ENCODE measurements around the gene GPBAR1. TPM values are rescaled to one million over a fixed set of nuclear protein-coding genes. Genes with fewer than 3 reads are reported as not detected.

GPBAR1 gene
- total RNA-seq, 2 donors from 2014 or later = 1.1 to 1.3 TPM

DNA sequence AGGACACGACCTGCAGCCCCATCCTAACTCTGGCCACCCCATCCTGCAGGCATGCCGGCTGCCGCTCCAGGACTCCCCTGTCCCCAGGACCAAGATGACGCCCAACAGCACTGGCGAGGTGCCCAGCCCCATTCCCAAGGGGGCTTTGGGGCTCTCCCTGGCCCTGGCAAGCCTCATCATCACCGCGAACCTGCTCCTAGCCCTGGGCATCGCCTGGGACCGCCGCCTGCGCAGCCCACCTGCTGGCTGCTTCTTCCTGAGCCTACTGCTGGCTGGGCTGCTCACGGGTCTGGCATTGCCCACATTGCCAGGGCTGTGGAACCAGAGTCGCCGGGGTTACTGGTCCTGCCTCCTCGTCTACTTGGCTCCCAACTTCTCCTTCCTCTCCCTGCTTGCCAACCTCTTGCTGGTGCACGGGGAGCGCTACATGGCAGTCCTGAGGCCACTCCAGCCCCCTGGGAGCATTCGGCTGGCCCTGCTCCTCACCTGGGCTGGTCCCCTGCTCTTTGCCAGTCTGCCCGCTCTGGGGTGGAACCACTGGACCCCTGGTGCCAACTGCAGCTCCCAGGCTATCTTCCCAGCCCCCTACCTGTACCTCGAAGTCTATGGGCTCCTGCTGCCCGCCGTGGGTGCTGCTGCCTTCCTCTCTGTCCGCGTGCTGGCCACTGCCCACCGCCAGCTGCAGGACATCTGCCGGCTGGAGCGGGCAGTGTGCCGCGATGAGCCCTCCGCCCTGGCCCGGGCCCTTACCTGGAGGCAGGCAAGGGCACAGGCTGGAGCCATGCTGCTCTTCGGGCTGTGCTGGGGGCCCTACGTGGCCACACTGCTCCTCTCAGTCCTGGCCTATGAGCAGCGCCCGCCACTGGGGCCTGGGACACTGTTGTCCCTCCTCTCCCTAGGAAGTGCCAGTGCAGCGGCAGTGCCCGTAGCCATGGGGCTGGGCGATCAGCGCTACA, 2.1 kb downstream of the GPBAR1 start:
- intact Hi-C loops (cut with DNase I) = loop anchor here (5.0 kb wide), 1 partner anchor 46 kb away; the partner anchor contains the start of gene ARPC2
- Histone ChIP-seq H3K27ac (peak overlapping the region; percentile 82), H3K9ac (ENCODE audit: low read depth in 2 of 2, low read length in 2 of 2) (peak overlapping the region; percentile 13 to 73), H3K27me3 (no peaks in the 10 kb centered on the region), H3K4me3 (no peak overlapping the region), H3K36me3 (no peaks in the 10 kb centered on the region), H3K4me1 (peaks cover 28% of the 10 kb centered on the region), H3K9me3 (no peaks in the 10 kb centered on the region)
- TF ChIP-seq, protein P1, sequence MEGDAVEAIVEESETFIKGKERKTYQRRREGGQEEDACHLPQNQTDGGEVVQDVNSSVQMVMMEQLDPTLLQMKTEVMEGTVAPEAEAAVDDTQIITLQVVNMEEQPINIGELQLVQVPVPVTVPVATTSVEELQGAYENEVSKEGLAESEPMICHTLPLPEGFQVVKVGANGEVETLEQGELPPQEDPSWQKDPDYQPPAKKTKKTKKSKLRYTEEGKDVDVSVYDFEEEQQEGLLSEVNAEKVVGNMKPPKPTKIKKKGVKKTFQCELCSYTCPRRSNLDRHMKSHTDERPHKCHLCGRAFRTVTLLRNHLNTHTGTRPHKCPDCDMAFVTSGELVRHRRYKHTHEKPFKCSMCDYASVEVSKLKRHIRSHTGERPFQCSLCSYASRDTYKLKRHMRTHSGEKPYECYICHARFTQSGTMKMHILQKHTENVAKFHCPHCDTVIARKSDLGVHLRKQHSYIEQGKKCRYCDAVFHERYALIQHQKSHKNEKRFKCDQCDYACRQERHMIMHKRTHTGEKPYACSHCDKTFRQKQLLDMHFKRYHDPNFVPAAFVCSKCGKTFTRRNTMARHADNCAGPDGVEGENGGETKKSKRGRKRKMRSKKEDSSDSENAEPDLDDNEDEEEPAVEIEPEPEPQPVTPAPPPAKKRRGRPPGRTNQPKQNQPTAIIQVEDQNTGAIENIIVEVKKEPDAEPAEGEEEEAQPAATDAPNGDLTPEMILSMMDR (IDR thresholded peaks at IDR 0.05) = no peak
- no peak for DNase-seq

DNA sequence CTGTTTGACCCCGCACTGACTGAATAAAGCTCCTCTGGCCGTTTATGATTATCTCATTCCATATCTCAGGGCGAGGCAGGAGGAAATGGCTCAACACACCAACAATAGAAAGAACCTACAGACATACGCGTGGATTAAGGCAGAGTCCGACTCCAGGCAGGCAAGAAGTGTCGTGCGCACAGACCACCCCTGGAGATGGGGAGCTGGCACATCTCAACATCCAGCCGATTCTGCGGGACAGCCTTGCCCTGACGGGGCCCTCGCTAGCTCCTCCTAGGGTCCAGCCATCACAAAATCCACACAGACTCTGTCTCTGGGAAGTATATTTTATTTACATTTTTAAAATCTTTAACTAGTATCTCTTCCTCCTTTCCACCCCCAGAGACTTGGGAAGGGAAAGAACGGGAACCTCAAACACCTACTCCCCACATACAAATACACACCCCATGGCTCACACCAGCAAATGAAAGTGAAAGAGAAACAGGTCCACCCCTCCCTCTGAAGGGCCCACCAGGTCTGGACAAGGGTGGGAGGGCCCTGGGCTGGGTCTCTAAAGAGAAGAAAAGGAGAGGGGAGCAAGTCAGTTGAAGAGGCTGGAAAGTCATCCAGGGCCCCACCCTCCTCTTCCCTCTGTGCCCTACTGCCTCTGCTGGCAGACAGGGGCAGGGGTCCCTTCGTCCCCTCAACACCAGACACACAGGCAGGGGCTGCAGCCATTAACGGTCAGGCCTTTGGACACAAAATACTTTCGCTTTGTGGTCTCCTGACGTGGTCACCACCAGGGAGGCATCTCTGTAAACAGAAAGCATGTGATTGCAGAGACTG, 3.2 kb downstream of the GPBAR1 start:
- Histone ChIP-seq H3K27ac (peak overlapping the region; percentile 82), H3K4me3 (no peak overlapping the region), H3K9ac (ENCODE audit: low read depth in 2 of 2, low read length in 2 of 2) (peak overlapping the region; percentile 58 to 73), H3K36me3 (no peaks in the 10 kb centered on the region), H3K27me3 (no peaks in the 10 kb centered on the region), H3K4me1 (peaks cover 28% of the 10 kb centered on the region), H3K9me3 (no peaks in the 10 kb centered on the region)
- DNase-seq = no peak
- TF ChIP-seq, protein P1 (IDR thresholded peaks at IDR 0.05) = no peak
- intact Hi-C loops (cut with DNase I) = loop anchor here (5.0 kb wide), 1 partner anchor 47 kb away; the partner anchor contains the start of gene ARPC2

DNA sequence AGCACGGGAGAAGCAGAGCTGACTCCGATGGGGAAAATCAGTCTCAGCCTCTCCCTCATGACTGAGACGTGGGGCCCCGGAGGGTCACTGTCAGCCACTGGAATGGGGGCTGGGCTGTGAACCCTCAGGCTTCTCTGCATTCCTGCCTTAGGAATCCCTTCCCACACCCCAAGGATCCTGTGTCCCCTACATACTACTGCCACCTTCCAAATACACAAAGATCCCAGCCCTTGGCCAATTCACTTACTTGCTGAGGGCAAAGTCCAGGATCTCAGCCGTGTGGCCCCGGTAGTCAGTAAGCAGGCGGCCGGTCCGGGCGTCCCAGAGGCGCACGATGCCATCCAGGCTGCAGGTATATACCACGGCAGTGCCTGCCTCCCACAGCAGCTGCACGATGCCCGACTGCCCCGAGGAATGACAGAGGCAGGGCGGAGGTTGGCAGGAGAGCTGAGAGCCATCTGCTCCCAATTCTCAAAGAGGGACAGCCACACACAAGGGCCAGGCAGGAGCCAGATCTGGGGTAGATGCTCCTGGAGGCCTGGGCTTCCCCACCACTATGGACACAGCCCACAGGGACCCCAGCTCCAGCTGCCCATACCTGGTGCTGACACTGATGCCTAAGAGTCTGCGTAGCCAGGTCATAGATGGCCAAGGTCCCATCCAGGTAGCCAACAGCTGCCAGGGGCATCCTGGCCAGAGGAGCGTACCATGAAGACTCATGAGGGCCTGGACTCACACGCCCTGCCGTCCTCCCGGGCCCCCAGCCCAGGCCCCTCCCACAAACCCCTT, 4.2 kb downstream of the GPBAR1 start:
- H3K4me3 ChIP-seq = no peak overlapping the region
- DNase-seq = peak; percentile 81
- intact Hi-C loops (cut with DNase I) = loop anchor here (5.0 kb wide), 1 partner anchor 48 kb away; the partner anchor contains the start of gene ARPC2
- no peaks in the 10 kb centered on the region for H3K27me3 ChIP-seq
- no peaks in the 10 kb centered on the region for H3K36me3 ChIP-seq
- peak overlapping the region; percentile 27 to 73 for H3K9ac ChIP-seq (ENCODE audit: low read depth in 2 of 2, low read length in 2 of 2)
- peaks cover 28% of the 10 kb centered on the region for H3K4me1 ChIP-seq
- peak overlapping the region; percentile 82 for H3K27ac ChIP-seq
- TF ChIP-seq, protein P1 (IDR thresholded peaks at IDR 0.05) = no peak
- H3K9me3 ChIP-seq = no peaks in the 10 kb centered on the region

DNA sequence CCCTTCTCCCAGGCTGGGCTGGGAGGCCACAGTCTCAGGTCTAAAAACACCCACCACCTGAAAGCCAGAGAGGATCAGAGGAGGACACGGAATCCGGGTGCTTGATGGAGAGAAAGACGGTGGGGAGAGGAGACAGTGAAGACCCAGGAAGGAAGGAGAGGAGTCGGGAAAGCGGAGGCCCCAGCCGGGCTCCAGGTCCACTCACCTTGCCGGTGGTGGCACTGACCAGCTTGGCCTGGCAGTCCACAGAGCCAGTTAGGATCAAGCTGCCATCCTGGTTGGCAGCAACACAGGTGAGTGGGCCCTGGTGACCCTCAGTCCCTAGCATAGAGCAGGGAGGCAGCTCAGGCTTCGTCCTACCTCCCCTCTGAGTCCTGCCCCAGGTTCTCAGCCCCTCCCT, 4.8 kb downstream of the GPBAR1 start:
- no peak overlapping the region for H3K4me3 ChIP-seq
- H3K9me3 ChIP-seq = no peaks in the 10 kb centered on the region
- peak overlapping the region in 1 of 2 donors; percentile 60 for H3K9ac ChIP-seq (ENCODE audit: low read depth in 2 of 2, low read length in 2 of 2)
- no peaks in the 10 kb centered on the region for H3K36me3 ChIP-seq
- H3K27ac ChIP-seq = peak overlapping the region; percentile 82
- DNase-seq = no peak
- intact Hi-C loops (cut with DNase I) = no loop called here
- TF ChIP-seq, protein P1 (IDR thresholded peaks at IDR 0.05) = no peak
- peaks cover 28% of the 10 kb centered on the region for H3K4me1 ChIP-seq
- H3K27me3 ChIP-seq = no peaks in the 10 kb centered on the region

Data from colonic mucosa (tissue), 4 donors.